GM19395 (cell line): ENCODE results near the gene TADA2B.
A peak's percentile ranks its signal among the peaks of the same experiment; 100 is the strongest.

Experiments
- ATAC-seq: cut with Tn5 transposase; IDR thresholded peaks from one replicate; pipeline ENCODE4 v1.9.1; 2021; ENCODE audit warnings: mild to moderate bottlenecking, moderate library complexity; ENCODE audit not compliant: unreplicated experiment

The TADA2B gene

DNA sequence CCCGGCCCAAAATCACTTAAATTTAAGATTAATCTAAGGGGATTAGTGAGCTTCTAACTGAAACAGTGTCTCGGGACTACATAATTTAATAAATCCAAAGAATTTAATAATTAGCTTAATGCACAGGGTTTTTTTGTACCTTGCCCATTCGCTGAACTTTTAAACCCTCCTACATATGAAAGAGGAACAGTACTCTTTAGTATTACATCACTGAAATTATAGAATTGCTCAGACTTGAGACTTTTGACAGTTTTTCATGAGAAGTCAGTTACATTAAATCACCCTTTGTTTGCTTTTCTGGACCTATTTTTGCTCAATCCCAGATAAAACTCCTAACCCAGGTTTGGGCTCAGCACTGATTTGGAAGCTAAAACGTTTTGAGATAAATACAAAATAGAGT is 2.4 kb upstream of the TADA2B start:
- no peak for ATAC-seq

- no peak for ATAC-seq
These were observed 1.9 kb upstream of the TADA2B start for GRCh38 chr4:7041246-7041645.

GRCh38 chr4:7041801-7042502 is 1.2 kb upstream of the TADA2B start:
- ATAC-seq, result no peak

DNA sequence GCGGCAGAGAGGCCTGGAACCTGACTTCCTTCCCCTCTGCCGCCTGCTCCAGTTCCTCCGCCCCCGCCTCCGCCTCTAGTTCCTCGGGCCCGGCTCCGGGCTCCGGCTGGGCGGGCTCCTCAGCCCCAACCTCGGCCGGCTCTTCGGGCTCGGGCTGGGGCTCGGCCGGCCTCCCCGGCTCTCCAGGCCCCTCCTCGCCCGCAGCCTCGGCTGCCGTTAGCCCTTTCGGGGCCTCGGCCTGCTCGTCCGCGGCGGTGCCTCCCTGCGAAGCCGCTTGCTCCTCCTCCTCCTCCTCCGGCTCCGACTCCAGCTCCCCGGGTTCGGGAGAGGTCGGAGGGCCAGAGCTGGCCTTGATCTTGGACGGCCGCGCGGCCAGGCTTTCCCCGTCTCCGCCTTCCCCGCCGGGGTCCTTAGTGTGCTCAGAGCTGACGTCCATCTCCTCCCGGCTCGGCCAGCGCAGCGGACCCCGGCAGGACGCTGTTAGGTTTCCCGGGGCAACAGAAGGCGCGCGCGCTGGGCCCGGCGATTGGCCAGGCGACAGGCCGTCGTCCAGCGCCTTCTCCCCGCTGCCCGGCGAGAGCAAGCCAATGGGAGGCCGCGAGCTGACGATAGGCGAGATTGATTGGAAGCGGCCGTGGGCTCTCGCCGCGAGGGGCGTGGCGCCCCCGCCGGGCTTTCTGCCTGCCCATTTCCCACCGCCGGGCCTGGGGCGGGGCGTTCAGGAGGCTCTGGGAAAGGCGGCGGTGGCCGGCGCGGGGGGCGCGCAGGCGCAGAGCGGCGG is 479 bp upstream of the TADA2B start:
- peak; percentile 77 for ATAC-seq

GRCh38 chr4:7044137-7044930 is 1.2 kb downstream of the TADA2B start:
- ATAC-seq, result no peak

DNA sequence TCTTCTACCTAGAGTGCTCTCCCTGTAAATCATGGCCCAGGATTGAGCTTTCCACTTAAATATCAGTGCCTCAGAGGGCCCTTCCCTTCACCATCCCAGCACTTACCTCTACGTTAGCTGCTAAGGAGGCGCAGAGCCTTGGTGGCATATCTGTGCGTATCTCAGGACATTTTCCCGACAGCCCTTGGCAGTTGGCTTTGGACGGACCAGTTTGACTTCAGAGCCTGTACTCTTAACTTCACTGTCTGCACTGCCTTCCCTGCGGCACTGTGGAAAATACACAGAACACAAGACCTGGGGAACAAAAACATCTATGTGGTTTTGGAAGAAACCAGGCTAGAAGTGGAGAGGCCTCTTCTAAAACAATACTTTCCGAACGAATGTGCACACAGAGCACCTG is 2.4 kb downstream of the TADA2B start:
- ATAC-seq, result no peak

- ATAC-seq, result peak; percentile 23
These were observed 3.1 kb downstream of the TADA2B start for GRCh38 chr4:7045961-7046921.

DNA sequence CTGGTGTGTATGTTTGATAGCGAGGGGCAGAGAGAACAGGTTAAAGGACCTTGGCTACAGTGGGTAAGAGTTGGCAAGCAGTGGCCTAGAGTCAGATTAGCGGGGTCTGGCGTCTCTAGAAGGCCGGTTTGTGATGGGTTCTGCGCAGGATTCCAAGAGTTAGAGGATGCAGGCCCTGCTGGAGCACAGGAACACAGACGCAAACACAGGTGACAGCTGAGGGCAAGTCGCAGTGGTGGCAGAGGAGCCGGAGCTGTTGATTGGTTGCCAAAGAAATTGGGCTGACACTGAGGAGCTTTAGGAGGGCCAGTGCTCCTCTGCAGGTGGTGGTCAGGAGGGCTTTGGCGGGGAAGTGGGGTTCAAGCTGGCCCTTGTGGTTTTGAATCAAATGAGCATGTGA is 3.8 kb downstream of the TADA2B start:
- ATAC-seq, result no peak

DNA sequence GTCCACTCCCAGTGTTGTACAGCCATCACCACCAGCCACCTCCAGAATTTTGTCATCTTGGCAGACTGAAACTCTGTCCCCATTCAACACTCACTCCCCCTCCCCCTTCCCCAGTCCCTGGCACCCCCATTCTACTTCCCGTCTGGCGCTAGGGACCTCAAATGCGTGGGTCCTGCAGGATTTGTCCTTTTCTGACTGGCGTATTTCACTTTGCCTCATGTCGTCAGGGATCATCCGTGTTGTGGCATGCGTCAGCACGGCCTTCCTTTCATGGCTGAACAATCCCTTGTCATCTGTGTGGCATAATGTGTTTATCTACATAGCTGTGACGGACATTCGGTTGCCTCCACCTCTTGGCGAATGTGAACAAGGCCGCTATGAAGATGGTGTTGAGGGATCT is 5.5 kb downstream of the TADA2B start:
- ATAC-seq, result no peak

GRCh38 chr4:7049295-7049694 is 6.1 kb downstream of the TADA2B start:
- ATAC-seq, result no peak

DNA sequence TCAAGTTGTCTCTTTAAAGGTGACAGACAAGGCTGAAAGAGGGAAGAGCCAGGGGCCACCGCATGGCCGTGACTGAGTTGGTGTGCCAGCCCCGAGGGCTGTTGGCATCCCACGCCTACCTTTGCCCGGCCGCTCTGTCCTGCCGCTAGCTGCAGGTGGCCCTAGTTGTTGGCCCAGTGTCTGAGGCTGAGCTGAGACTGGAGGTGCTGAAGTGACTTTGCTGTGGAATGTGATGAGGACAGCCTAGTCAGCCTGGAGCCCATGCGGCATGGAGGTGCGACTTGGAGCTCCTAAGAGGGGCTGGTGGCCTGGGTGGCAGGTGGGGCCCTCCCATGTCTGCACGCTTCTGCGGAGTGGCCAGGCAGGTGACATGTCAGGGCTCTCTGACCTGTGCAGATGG is 6.6 kb downstream of the TADA2B start:
- ATAC-seq, result no peak

DNA sequence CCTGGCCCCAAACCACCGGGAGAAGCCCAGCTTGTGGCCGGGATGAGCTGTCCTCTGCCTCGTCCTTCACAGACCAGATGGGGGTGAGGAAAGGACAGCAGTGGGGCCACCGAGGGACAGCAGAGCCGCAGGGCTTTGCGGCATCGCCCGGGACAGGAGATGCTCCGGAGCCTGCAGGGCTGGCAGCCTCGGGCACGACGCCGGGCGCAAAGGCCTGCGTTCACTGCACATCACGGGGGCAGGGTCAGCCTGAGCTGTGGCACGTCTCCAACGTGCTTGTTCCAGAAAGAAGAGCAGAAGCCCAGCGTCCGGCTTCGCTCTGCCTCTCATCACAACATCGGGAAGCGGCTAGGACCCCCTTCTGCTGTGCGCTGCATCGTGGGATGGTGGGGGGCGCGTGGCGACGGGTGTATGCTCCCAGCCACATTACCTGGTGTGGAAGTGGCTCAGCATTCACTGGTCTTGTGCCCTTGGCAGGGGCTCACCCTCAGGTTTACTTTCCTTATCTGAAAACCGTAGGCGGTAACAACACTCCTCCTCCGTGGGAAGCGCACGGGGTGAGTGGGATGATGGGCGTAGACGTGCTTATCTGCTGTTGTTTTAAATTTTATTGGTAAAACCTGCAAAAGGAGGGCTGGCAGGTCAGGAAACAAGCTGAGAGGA is 7.4 kb downstream of the TADA2B start:
- ATAC-seq, result no peak

DNA sequence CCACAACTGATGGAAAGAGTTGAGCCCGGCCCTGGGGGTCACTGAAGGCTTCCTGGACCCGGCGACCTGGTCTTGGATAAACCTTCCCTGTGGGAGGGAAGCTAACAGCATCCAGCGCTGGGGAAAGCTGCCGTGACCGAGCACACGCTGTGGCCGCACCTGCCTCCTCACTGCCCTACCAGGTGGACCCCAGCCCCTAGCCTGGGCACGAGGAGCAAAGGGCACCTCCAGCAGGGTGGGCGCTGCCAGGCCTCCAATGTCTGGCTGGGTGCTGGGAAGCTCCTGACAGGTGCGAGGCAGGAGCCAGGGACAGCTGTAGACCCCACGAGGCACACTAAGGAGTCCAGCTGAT is 7.9 kb downstream of the TADA2B start:
- ATAC-seq, result no peak

DNA sequence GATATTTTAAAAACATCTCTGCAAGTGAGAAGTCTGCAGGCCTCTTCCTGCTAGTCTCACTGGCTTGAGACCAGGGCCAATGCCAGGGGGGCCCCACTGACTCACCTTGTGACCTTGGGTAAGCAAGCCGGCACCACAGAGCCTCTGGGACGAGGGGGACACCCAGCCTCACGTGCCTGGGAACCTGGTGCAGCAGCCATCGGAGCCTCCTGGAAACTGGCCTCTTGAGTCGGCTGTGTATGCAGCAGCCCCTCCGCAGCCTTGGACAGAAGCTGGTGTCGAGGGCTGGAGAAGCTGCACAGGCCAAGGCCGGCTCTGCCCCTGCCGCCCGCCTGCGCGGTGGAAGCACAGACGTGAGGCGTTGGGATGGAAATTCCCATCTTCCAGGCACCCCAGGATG is 8.7 kb downstream of the TADA2B start:
- ATAC-seq, result no peak

GRCh38 chr4:7052313-7052712 is 9.1 kb downstream of the TADA2B start:
- ATAC-seq, result no peak

- ATAC-seq, result no peak
These were observed 9.9 kb downstream of the TADA2B start for GRCh38 chr4:7052923-7053715.

DNA sequence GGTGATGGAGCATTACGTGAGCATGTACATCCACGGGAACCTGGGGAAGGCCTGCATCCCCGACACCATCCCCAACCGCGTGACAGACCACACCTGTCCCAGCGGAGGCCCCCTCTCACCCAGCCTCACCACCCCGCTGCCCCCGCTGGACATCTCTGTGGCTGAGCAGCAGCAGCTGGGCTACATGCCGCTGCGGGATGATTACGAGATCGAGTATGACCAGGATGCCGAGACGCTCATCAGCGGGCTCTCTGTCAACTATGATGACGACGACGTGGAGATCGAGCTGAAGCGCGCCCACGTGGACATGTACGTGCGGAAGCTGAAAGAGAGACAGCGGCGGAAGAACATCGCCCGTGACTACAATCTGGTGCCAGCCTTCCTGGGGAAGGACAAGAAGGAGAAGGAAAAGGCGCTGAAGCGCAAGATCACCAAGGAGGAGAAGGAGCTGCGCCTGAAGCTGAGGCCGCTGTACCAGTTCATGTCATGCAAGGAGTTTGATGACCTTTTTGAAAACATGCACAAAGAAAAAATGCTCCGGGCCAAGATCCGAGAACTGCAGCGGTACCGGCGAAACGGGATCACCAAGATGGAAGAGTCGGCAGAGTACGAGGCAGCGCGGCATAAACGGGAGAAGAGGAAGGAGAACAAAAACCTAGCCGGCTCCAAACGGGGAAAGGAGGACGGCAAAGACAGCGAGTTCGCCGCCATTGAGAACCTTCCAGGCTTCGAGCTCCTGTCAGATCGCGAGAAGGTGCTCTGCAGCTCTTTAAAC is 11.1 kb downstream of the TADA2B start:
- ATAC-seq, result no peak

DNA sequence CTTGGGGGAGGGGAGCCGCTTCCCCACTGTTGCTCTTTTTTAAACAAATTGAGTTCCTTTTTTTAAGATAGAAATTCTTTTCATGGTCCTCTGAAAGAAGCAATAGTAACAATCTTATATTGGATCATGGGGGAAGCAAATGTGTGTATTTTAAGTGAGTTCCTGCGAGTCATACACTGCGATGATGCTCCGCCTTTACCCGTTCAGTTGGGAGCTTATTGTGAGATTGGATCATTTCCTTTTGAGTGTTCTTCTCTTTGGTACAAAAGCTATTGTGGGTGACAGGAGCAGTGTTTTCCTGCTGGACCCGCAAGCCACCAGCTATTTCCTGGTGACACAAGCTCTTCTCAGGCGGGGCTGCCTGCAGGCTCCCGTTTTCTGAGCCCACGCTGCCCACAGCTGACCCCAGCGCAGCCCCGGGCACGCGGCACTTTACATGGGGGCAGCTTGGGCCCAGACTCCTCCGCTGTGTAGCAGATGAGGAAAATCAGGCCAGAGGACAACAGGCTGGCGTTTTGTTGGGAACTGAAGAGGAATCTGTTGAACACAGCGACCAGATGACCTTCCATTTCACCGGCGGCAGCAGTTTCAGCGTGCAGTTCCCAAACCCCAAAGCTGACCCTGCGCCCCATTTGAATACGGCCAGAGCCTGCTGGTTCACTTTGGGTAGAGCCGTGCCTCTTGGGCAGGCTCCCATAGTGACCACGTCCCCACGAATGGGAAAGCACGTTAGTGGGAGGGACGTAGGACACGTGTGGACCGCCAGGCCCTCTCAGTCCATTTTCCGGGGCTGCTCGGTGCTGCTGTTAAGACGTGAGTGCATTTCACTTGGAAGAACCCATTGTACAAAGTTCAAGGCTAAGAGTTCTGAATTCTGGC is 12.2 kb downstream of the TADA2B start:
- ATAC-seq, result no peak
